NCI-H774 (cell line): ENCODE results near the gene MRAS.
"Not testable (repeated sequence)": the region's sequence is repeated elsewhere in the genome, so short reads cannot be mapped to it uniquely, and the experiment has no call there.

Source experiments
- DNase-seq: peaks from one replicate; lab custom pipeline; 2025; lab: John Stamatoyannopoulos, UW

The MRAS gene

DNA sequence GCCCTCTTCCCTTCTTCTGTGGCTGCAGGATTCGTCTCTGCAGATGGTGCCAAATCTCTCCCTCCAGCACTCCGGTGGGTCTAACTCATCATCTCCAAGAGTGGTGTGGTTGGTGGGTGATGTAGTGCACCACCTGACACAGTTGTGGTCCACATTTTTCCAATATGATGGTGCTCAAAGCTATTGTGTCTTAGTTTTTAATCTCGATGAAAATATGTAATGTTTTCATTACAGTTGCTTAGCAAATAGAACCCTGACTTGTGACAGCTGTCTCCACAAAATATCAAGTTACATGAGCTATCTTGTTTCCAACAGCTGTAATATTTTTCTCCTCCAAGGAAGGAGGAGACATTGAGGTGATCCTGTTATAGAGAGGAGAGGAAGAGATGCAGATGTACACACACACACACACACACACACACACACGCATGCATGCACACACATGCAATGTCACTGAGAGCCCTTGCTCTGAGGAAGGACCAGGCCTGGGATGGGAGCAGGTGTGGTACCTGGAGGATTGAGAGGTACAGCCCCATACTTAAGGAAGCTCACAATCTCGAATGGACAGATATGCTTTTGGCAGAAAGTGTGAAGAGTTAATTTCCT, 70.3 kb downstream of the MRAS start:
- DNase-seq, result no peak

DNA sequence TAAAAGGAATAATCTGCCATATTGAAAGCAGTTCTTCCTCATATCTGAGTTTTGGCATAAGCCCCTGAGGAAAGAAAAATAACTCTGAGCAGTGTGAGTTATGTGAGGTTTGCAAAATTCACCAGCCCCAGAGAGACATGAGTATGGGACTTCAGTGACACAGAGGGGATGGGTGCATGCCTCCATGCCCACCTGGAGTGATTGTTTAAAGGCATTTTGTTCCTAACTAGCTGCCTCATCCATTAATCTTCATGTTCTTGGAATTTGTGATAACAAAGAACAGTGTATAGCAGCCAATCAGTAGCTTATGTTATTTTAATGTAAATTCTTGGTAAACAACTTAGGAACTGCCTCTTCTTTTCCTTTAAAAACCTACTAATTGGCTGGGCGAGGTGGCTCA, 74.9 kb downstream of the MRAS start:
- no peak for DNase-seq

DNA sequence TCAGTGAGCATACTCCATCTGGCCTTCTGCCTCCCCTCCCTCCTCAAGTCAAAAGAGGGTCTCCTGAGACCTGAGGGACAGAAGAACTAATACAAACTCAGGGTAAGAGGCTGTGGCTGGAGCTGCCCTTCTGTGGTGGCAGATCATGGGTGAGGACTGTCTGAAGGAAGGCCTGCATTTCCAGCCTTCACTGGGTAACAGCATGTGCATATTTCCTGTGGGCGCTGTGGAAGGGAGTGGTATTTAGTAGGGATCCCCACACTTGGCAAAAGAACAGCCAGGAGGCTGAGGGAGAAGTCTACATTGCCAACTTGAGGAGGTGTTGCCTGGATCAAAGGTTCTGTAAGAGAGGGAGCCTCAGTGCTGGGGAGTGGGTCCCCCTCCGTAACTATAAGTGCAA, 75.9 kb downstream of the MRAS start:
- DNase-seq, result no peak

DNA sequence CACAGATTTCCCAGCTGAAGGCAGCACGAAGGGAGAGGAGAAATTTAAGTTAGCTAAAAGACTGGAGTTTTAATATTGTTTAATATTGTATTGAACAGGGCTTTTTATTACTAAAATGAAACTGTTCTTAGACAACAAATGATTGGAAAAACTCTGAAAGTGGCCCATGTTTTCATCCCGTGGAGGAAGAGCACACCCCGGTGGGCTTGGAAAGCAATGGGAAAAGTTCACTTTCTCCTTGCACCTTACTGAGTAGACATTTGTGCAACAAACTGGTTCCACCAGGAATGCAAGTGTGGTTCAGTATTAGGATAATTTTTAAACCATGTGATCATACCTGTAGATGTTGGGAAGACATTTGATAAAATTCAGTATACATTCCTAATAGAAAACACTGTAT, 77.8 kb downstream of the MRAS start:
- DNase-seq, result no peak

DNA sequence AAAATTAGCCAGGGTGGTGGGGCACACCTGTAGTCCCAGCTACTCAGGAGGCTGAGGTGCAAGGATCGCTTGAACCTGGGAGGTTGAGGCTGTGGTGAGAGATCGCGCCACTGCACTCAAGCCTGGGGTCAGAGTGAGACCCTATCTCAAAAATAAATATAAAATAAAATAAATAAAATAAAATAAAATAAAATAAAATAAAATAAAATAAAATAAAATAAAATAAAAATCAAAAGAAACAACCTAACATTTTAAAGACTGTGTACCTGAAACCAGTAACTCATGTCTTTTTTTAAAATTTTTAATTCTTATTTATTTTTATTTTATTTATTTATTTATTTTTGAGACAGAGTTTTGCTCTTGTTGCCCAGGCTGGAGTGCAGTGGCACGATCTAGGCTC, 78.4 kb downstream of the MRAS start:
- not testable (repeated sequence) for DNase-seq

DNA sequence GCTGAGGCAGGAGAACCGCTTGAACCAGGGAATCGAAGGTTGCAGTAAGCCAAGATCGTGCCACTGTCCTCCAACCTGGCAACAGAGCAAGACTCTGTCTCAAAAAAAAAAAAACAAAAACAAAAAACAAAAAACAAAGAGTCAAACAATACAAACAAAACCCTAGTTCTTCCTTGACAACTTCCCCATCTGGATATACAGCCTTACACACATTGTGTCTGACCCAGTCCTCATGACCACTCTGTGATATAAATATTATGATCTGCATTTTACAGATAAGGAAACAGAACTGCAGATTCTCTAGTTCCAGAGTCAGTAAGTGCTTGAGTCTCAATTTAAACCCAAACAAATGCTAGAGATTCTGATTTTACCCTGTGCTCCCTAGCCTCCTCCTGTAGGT, 81.3 kb downstream of the MRAS start:
- no peak for DNase-seq

DNA sequence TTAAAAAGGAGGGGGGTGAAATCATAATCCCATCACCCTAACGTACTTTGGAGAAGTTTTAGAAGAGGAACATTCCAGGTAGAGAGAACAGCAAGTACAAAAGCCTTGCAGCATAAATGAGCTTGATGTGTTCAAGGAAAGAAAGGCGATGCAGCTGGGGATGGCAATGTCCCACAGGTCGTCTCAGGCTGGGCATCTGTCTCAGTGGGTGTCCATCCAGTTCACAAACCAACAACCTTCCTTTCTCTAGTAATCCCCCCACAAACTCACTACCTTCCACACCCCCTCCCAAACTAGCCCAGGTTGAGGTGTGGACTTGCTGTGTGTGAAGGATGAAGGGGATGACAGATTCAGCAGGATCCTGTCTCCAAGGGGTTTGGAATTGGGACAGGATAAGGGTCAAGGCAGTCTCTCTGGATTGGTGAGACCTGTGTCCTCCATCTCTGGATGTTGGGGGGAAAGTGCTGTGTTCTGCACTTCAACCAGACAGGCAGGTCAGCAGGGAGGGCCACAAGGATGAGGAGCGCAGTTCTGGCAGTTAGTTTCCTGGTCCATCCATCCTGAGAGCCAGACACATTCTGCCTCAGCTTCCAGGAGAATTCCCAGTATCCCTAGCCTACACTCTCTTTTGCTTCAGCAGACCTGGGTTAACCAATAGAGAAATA, 84.3 kb downstream of the MRAS start:
- DNase-seq, result no peak

DNA sequence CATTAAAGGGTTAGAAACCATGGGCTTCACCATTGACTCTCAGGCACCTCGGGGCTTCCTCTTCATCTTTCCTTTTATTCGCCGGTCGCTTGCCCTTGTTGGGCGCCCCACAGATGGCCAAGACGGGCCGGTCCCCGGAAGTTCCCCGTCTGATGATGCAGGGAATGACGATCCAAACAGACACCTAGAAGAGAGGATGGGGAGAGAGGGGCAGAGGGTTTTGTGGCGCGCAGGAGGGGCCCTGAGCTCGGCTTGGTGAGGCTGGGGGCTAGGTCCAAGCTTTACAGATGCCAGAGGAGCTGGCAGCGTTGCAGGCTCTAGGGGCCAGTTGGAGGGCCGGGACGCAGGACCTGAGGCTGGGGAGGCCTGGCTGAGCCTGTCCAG, 85.5 kb downstream of the MRAS start:
- DNase-seq, result no peak

DNA sequence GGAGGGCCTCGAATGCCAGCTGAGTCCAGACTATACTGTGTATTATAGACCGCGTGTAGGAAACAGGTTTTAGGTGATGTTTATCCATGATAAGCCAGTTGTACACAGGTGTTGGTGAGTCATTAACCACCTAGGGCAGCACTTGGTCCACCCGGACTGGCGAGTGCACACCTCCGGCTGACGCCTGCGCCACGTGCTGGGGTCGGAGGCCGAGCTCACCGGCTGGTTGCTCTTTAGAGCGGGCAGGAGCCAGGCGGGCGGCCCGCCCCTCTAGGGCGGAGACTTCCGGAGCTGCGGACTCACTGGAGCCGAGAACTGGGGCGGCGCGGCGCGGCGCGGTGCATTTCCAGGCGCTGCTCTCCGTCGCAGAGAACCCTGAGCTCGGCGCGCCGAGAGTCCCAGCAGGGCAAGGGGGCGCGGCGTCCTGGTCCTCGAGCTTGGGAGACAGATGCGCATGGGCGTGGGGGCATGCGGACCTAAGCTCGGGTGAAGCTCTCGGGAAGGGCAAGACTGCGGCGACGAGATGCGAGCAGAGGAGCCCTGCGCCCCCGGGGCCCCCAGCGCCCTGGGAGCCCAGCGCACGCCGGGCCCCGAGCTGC, 86.0 kb downstream of the MRAS start, which contains the start of gene ESYT3:
Gene ESYT3, plus strand, starts transcription at position 341 of the 599 bp plus-strand sequence. Its CDS starts 183 bp downstream, at position 524.
- DNase-seq, result peak; percentile 69

DNA sequence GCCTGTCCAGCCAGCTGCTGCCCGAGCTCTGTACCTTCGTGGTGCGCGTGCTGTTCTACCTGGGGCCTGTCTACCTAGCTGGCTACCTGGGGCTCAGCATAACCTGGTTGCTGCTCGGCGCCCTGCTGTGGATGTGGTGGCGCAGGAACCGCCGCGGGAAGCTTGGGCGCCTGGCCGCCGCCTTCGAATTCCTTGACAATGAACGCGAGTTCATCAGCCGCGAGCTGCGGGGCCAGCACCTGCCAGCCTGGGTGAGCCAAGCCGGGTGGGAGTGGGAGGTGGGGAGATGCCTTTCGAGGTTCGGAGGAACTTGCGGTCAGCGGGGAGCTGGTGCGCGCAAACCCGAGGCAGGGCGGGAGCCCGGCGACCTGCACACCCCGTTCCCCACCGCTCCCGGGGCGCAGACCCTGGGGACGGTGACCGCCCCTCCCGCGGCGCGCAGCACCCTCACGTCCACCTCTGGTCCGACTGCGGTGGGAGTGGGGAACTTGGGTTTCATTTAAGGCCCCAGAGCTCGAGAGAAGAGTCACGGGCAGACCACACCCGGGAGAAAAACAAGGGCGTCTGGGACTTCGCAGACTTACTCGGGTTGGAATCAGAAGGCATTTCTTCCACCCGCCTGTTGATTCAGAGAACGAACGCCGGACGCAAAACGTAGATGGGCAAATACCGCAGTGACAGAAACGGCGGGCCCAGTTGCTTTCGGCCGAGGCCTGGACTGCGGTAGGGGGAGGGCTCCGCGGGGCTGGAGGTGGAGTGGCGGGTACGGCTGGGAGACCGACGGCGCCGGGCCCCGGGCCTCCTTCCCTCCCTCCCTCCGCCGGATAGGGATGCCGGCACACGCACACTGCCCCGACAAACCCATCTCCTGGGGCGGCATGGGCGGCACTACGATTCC, 86.7 kb downstream of the MRAS start:
- DNase-seq, result no peak

DNA sequence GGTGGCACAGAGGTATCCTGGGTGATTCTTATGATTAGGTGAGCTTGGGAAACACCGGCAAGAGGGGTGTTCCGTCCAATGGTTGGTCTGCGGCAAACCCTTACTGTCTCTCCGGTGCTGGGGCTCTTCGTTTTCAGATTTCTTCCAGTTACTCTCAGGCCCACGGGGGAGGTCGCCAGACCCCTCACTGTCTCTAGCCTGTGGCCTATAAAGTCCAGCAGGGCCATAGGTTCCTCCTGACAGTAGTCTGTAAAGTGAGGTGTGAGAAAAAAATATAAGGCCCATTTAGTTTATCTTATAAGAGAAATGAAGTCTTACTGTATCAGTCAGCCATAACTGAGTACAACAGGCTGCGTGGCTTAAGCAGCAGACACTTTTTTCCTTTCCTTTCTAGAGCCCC, 87.5 kb downstream of the MRAS start:
- DNase-seq, result no peak

DNA sequence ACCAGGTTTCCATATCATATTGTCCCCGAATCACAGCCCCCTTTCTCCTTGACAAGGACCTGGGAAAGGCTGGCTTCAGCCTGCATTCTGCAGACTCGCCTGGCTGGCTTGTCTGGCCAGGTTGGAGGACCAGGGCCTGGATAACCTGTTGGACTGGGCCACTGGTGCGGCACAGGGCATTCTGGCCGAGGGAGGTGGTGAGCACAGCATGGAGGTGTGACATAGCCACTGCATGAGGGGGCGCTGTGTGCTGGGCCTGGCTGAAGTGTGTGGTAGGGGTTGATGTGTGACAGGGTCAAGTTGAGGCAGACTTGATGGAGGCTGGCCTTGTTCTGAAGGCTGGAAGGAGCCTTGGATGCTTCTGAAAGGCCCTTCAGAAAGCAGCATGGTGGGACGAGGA, 88.9 kb downstream of the MRAS start:
- DNase-seq, result no peak

DNA sequence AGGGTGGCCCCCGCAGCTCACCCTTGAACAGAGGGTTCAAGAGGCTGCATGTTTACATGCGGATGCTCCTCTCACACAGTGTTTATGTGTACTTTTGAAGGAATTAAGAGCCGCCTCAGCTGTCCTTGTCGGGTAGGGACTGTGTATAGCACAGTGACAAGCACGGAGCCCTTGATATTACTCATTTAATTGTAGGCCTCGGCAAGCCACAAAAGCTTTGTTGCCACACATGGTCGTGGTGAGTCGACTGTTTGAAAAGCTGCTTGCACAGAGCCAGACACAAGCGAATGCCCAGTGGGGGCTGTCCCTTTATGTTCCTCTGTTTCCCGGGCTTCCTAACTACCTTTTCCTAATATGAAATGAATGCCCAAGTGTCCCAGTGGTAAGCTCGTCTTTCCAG, 90.5 kb downstream of the MRAS start:
- peak; percentile 11 for DNase-seq

DNA sequence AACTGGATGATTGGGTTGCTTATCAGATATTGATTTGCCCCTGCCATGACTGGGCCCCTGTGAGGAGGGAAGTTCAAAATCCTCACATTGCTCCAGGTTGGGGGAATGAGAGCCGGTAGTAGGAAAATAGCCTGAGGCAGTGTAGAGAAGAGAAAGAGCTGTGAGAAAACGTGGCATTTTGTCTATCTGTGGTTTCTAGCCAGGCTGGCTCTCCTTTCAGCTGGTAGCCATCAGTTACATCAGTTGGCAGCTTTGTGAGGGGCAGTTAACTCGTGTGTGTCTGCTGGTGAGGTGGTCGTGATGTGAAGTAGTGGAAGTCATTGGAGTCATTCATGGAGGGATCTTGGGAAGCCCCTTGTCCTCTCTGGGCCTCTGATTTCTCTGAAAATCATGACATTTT, 91.3 kb downstream of the MRAS start:
- no peak for DNase-seq

DNA sequence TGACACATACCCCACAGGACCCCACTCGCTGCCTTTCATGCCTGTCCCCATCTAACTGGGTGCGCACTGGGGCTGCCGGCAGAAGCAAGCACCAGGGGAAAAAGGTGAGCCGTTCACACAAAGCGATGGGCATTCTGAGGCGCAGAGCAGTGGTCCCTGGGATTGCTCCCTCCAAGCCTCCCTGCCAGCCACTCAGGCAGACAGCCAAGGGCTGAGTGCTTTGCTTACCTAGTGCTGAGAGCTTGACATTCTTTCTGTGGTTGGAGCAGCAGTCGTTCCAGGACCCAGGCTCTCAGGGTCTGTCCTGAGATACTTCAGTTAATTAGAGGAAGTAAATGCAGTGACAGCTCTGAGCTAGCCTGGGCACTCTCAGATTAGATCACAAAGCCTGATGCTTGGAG, 91.7 kb downstream of the MRAS start:
- DNase-seq, result peak; percentile 4

DNA sequence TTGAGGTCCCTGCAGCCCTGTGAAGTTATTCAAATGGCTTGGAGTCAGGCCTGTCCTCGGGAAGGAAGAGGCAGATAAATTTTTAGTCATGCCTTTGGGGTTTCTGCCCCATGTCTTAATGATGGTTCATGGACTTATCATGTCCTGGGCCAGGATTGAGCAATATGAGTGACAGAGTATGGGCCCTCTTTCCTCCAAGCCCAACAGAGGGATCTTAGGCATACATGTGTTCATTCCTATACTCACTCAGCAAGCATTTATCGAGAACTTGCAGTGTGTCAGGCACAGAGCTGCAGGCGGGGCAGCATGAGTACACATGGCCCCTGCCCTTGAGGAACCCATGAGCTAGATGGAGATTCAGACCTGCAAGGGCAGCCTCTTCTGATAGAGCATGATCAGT, 92.2 kb downstream of the MRAS start:
- no peak for DNase-seq

DNA sequence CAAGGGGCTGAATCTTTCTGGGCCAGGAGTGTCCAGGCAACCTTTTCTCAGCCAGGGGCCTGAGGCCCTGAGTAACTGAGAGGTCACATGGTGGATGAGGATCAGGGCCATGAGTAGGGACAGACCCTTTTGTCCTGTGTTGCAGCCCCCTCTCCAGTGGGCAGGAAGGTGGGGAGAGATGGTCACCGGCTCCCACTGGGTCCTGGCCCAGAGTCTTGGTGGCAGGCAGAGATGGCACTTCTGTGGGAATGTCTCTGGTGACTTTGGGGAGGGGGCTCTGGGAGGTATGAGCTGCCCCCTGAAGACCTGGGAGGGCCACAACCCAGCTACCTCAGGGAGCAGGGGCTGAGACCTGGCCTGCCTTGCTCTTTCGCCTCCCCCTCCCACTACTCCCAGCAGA, 92.9 kb downstream of the MRAS start:
- DNase-seq, result no peak

DNA sequence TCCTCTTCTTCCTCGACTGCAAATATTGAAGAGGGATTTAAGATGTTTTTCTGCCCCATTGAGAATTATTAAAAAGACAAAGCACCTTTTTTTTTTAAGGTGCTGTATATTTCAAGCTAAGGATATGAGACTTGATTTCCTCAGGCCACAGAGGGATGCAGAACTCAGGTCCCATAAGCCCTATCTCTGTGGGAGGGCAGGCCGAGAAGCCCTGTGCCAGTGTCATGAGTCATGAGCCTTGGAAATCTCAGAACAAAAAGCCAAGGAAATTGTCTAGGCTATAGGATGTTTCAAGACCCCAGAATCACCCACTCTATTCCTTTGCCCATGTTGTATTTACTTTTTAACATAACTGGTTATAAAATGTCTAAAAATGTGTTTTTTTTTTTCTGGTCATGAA, 93.4 kb downstream of the MRAS start:
- DNase-seq, result no peak

DNA sequence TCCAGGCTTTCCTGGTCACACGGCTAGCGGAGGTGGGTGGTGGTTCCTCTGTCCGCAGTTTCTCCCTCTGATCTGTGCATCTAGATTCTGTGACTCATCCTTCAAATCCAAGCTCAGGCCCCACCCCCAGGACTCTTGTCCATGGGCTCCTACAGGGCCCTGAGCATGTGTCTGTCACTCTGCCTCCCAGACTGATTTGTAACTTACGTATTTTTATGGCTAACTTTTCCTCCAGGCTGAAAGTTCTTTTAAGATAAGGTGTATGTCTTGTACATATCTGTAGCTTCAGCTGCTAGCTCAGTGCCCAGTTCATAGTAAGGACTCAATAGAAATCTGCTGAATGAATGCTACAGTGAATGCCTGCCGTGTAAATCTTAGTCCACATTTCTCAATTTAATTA, 94.1 kb downstream of the MRAS start:
- DNase-seq, result no peak

DNA sequence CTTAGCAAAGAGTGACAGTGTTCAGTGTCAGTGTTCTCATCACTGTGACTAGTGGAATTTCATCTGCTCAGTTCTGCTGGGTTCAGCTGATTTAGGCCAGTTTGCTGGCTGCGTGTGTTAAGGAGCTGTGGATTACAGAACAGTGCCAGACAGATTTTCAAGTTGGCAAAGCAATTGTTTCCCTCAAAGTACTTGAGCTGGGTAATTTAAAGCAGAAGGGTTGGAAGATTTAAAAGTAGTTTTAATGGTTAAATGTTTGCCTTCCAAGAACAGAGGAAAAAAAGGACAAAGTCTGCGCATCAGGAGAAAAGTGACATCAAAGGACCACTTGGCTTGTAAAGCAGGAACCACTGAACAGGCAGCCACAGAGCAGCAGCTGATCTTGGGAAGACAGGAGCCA, 94.7 kb downstream of the MRAS start:
- no peak for DNase-seq

DNA sequence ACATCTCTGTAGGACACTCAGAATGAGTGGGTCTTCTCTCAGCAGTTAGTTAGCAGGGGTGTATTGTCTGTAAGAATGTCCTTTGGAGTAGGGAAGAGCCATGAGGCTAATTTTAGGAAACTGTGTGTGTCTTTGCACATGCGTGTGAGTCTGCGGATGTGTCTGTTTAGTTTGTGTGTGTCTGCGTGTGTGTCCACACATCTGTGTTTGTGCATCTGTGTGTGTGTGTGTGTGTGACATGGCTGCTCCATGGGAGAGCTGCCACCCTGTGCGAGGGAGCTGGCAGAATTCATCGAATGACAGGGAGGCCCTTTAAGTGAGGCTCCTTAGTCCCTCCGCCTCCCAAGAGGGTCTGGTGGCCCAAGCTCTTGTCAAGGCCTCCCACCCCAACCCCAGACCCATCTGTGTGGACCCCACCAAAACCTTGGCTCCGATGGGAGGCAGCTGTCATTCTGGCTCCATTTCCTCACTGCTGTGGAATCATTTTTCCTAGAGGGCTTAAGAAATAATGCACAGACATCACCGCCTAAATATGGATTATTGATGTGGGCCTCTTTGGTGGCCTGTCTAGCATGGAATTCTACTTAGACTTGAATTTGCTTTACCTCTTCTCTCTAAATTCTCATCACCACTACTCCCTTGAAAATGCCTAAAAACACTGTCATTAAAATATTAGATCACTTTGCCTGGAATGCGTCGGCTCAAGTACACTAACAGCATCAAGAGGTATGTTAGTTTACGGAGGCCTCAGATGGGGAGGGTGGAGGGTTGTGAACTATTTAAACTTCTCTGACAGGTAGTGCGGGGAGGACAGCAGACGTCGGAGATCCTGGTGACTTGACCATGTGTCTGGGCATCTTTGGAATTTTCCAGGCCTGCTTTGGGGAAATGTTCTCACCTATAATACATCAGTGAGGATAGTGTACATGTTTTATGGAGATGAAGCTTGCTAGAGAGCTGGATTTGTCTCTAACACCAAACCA, 95.4 kb downstream of the MRAS start:
- no peak for DNase-seq

DNA sequence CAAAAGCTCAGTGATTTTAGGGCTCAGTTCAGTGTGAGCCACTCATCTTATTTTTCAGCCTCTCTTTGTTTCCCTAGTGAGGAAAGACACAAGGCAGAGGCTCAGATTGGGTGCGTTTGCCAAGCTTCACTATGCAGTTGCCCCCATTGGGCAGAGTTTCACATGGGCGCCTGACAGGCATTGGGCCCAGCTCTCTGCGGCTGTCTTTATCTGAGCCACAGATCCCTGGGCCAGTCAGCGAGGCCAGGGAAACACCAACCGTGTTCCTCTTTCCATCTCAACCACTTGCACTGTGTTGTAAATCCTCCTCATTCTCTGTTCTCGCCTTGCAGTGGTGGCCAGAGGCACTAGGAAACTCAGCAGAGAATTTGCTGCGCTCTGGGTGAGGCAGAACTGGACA, 96.9 kb downstream of the MRAS start:
- no peak for DNase-seq
